ENCODE results near the gene COX4I1. TPM values are rescaled to one million over a fixed set of nuclear protein-coding genes. Genes with fewer than 3 reads are reported as not detected.

Gene COX4I1
- total and polyA plus RNA-seq, 5 donors from 2014 or later, result 476 to 1,194 (median 1,113) TPM

DNA sequence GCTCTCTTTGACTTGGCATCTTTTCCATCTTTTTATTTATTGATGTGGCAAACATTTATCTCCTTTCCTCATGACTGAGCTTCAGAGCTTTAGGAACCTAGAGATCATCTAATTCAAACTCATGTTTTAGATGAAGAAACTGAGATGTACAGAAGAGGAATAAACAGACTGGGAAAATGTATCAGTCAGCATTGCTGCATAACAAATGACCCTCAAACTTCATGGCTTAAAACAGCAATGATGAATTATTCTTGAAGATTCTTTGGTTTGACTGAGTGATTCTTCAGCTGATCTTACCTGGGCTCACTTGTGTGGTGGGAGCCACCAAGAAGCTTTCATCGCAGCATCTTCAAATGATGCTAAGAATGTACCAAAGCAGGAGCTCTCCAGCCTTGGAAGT, 55.4 kb downstream of the COX4I1 start:
- Mint-ChIP-seq H3K9me3 (peaks cover 0 to 2% (median 0%) of the 10 kb centered on the region in 7 donors), H3K4me1 (no peaks in the 10 kb centered on the region), H3K4me3 (no peak overlapping the region), H3K36me3 (no peaks in the 10 kb centered on the region), H3K27ac (no peak overlapping the region), H3K27me3 (peaks cover 10% of the 10 kb centered on the region)
- no peak for DNase-seq
- Histone ChIP-seq H3K36me3 (ENCODE audit: control insufficient read depth, insufficient read depth, low read length) (no peaks in the 10 kb centered on the region), H3K27ac (ENCODE audit: insufficient read depth, low read length, poor library complexity, severe bottlenecking) (no peak overlapping the region), H3K9me3 (ENCODE audit: control insufficient read depth in 2 of 2, low read length in 2 of 2) (no peaks in the 10 kb centered on the region), H3K4me1 (ENCODE audit: control insufficient read depth, insufficient read depth, low read length, poor library complexity, severe bottlenecking) (no peaks in the 10 kb centered on the region), H3K27me3 (ENCODE audit: control insufficient read depth, insufficient read depth, low read length) (no peaks in the 10 kb centered on the region), H3K4me3 (ENCODE audit: low read depth, low read length) (no peak overlapping the region)
- no peak for ATAC-seq (ENCODE audit: low read depth in 2 of 2)

DNA sequence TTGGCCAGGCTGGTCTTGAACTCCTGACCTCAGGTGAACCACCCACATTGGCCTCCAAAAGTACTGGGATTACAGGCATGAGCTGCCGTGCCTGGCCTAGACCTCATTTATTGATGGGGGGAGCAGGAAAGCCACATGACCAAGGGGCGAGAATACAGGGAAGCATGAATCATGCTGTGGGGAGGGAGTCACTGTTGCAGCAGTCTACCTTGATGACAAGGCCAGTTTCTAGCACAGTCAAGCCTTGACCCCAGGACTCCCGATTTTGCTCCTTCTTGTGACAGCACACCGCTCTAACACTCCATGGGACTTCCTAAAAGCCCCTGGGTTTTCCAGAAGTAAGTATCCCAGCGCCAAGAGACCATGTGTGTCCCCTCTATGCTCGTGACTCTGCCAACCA, 56.6 kb downstream of the COX4I1 start:
- Mint-ChIP-seq H3K9me3 (peaks cover 0 to 2% (median 0%) of the 10 kb centered on the region in 7 donors), H3K4me1 (no peaks in the 10 kb centered on the region), H3K4me3 (no peak overlapping the region), H3K27ac (no peak overlapping the region), H3K36me3 (no peaks in the 10 kb centered on the region), H3K27me3 (peaks cover 10% of the 10 kb centered on the region)
- no peaks in the 10 kb centered on the region for H3K9me3 ChIP-seq (ENCODE audit: control insufficient read depth in 2 of 2, low read length in 2 of 2)
- H3K27ac ChIP-seq (ENCODE audit: insufficient read depth, low read length, poor library complexity, severe bottlenecking), result no peak overlapping the region
- H3K36me3 ChIP-seq (ENCODE audit: control insufficient read depth, insufficient read depth, low read length), result no peaks in the 10 kb centered on the region
- H3K4me3 ChIP-seq (ENCODE audit: low read depth, low read length), result no peak overlapping the region
- DNase-seq (no peak), ATAC-seq (ENCODE audit: low read depth in 2 of 2) (no peak)
- H3K4me1 ChIP-seq (ENCODE audit: control insufficient read depth, insufficient read depth, low read length, poor library complexity, severe bottlenecking), result no peaks in the 10 kb centered on the region
- H3K27me3 ChIP-seq (ENCODE audit: control insufficient read depth, insufficient read depth, low read length), result no peaks in the 10 kb centered on the region

DNA sequence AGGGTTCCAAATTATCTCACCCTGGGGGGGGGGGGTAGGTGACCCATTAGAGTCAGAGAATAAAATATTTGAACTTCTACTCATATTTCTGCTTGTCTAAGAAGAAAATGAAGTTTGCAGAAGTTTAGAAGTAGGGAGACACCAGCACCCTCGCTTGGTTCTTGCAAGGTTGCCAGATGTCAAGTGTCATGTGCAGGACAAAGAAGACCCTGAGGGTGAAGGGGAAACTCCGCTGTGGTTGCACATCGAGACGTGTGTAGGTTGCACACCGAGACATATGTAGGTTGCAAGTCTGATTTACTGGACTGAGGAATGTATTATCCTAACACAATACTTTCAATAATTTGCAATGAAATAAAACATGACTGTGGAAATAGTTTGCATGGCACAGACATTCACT, 57.1 kb downstream of the COX4I1 start:
- H3K4me3 Mint-ChIP-seq, result no peak overlapping the region
- no peaks in the 10 kb centered on the region for H3K9me3 ChIP-seq (ENCODE audit: control insufficient read depth in 2 of 2, low read length in 2 of 2)
- H3K36me3 ChIP-seq (ENCODE audit: control insufficient read depth, insufficient read depth, low read length), result no peaks in the 10 kb centered on the region
- H3K4me3 ChIP-seq (ENCODE audit: low read depth, low read length), result no peak overlapping the region
- no peak overlapping the region for H3K27ac Mint-ChIP-seq
- DNase-seq (no peak), ATAC-seq (ENCODE audit: low read depth in 2 of 2) (no peak)
- H3K9me3 Mint-ChIP-seq, result peaks cover 0 to 2% (median 0%) of the 10 kb centered on the region in 7 donors
- no peak overlapping the region for H3K27ac ChIP-seq (ENCODE audit: insufficient read depth, low read length, poor library complexity, severe bottlenecking)
- H3K36me3 Mint-ChIP-seq, result no peaks in the 10 kb centered on the region
- no peaks in the 10 kb centered on the region for H3K27me3 ChIP-seq (ENCODE audit: control insufficient read depth, insufficient read depth, low read length)
- H3K27me3 Mint-ChIP-seq, result peaks cover 13% of the 10 kb centered on the region
- H3K4me1 Mint-ChIP-seq, result no peaks in the 10 kb centered on the region
- no peaks in the 10 kb centered on the region for H3K4me1 ChIP-seq (ENCODE audit: control insufficient read depth, insufficient read depth, low read length, poor library complexity, severe bottlenecking)

Other genes with a start within 250 kb of the COX4I1 start
- 17.1 TPM for gene GSE1, start 186.4 kb upstream of the COX4I1 start, total RNA-seq
- gene GSE1, start 186.4 kb upstream of the COX4I1 start, polyA plus RNA-seq, result under 1 TPM; 0.38 to 0.80 (median 0.48) TPM
- gene GINS2, start 110.7 kb upstream of the COX4I1 start, total RNA-seq, result 2.9 TPM
- gene GINS2, start 110.7 kb upstream of the COX4I1 start, polyA plus RNA-seq, result 1 to 10 TPM; 3.4 to 5.1 (median 4.3) TPM
- gene C16orf74, start 48.6 kb upstream of the COX4I1 start, total RNA-seq, result 5.5 TPM
- 10 to 100 TPM; 23.9 to 41.6 (median 28.4) TPM for gene C16orf74, start 48.6 kb upstream of the COX4I1 start, polyA plus RNA-seq
- 36.9 TPM for gene EMC8, start 151 bp upstream of the COX4I1 start, total RNA-seq
- gene EMC8, start 151 bp upstream of the COX4I1 start, polyA plus RNA-seq, result 10 to 100 TPM; 23.7 to 33.3 (median 26.5) TPM
- gene IRF8, start 99.5 kb downstream of the COX4I1 start, total RNA-seq, result 3.8 TPM
- 1 to 10 TPM in 3 of 4 donors, under 1 TPM in 1; 0.78 to 4.4 (median 2.5) TPM for gene IRF8, start 99.5 kb downstream of the COX4I1 start, polyA plus RNA-seq

Measured in CD4-positive, CD25-positive, alpha-beta regulatory T cell (primary cell).